ENCODE results near the gene CSGALNACT2.

GRCh38 chr10:43219848-43220247, 81.6 kb downstream of the CSGALNACT2 start:
- TF ChIP-seq CTCF (IDR thresholded peaks at IDR 0.05) (no peak), POLR2A (IDR thresholded peaks at IDR 0.05) (no peak)

Measured in thyroid gland (tissue), 4 donors.